ENCODE results near the gene DGCR2.

DGCR2 gene

DNA sequence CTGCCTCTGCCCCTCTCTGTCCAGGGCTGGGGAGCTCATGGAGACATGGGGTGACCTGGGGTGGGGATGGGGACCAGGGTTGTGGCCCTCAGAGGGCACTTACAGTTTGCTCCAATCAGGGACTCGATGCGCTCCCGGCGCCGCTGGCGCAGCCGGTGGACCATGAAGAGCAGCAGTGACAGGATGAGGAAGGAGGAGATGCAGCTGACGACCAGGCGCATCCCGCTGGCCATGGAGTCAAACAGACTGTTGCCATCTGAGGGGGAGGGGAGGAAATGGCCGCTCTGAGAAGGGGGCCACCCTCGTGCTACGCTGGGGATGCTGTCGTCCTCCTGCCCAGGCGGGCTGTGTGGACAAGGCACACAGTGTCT lies 80.5 kb downstream of the DGCR2 start:
- no peak overlapping the region for H3K27ac ChIP-seq (replicated peaks)

DNA sequence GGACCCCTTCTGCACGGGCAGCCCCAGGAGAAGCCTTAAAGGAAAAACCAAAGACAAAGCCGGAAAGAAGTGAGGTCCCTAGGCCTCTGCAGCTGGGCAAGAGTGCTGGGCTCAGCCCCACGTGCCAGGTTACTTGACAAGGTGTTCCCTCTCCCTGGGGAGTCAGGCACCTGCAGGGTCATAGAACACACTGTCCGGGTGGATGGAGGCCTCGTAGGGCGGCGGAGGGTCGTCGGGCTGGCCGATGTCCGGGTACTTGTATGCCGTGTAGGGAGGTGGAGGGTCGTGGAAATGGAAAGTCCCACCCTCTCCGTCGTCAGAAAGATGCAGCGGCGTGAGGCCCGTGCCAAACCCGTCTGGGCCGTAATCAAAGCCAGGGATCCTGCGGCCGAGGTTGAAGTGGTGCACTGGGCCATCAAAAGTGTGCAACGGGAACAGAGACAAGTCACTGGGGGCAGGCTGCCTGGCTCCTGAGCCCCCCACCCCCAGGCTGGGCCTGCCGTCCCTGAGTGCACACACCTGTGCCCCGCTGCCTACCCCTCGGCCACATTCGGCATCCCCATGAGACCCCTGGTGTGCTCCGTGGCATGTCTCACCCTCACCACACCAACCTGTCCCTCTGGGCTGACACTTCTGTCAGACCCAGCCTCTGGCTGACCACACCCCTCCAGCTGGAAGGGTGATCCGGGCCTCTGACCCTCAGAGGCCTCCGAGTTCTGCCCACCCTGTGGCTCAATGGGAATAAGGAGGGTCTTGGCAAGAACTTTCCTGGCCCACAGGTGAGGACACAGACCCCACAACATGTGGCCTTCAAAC lies 81.1 kb downstream of the DGCR2 start:
- no peak overlapping the region for H3K27ac ChIP-seq (replicated peaks)
- no peak overlapping the region for H3K4me3 ChIP-seq (replicated peaks; ENCODE audit: insufficient read depth, low read length)
- no peaks in the 10 kb centered on the region for H3K27me3 ChIP-seq (ENCODE audit: insufficient read depth, poor library complexity, severe bottlenecking)
- no peak for DNase-seq (ENCODE audit: low read depth in 1 of 2, low spot score in 1 of 2)
- TF ChIP-seq GABPA (IDR thresholded peaks at IDR 0.05; ENCODE audit: low read depth) (no peak), POLR2AphosphoS5 (IDR thresholded peaks at IDR 0.05; ENCODE audit: low read depth) (no peak)

More for the DNA sequence above, 80.5 kb downstream of the DGCR2 start:
- Histone ChIP-seq H3K4me3 (replicated peaks; ENCODE audit: insufficient read depth, low read length) (no peak overlapping the region), H3K27me3 (ENCODE audit: insufficient read depth, poor library complexity, severe bottlenecking) (no peaks in the 10 kb centered on the region)
- no peak for DNase-seq (ENCODE audit: low read depth in 1 of 2, low spot score in 1 of 2)
- TF ChIP-seq, protein P1, sequence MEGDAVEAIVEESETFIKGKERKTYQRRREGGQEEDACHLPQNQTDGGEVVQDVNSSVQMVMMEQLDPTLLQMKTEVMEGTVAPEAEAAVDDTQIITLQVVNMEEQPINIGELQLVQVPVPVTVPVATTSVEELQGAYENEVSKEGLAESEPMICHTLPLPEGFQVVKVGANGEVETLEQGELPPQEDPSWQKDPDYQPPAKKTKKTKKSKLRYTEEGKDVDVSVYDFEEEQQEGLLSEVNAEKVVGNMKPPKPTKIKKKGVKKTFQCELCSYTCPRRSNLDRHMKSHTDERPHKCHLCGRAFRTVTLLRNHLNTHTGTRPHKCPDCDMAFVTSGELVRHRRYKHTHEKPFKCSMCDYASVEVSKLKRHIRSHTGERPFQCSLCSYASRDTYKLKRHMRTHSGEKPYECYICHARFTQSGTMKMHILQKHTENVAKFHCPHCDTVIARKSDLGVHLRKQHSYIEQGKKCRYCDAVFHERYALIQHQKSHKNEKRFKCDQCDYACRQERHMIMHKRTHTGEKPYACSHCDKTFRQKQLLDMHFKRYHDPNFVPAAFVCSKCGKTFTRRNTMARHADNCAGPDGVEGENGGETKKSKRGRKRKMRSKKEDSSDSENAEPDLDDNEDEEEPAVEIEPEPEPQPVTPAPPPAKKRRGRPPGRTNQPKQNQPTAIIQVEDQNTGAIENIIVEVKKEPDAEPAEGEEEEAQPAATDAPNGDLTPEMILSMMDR (IDR thresholded peaks at IDR 0.05; ENCODE audit: insufficient read depth, low read length) = no peak
- TF ChIP-seq, protein P2, sequence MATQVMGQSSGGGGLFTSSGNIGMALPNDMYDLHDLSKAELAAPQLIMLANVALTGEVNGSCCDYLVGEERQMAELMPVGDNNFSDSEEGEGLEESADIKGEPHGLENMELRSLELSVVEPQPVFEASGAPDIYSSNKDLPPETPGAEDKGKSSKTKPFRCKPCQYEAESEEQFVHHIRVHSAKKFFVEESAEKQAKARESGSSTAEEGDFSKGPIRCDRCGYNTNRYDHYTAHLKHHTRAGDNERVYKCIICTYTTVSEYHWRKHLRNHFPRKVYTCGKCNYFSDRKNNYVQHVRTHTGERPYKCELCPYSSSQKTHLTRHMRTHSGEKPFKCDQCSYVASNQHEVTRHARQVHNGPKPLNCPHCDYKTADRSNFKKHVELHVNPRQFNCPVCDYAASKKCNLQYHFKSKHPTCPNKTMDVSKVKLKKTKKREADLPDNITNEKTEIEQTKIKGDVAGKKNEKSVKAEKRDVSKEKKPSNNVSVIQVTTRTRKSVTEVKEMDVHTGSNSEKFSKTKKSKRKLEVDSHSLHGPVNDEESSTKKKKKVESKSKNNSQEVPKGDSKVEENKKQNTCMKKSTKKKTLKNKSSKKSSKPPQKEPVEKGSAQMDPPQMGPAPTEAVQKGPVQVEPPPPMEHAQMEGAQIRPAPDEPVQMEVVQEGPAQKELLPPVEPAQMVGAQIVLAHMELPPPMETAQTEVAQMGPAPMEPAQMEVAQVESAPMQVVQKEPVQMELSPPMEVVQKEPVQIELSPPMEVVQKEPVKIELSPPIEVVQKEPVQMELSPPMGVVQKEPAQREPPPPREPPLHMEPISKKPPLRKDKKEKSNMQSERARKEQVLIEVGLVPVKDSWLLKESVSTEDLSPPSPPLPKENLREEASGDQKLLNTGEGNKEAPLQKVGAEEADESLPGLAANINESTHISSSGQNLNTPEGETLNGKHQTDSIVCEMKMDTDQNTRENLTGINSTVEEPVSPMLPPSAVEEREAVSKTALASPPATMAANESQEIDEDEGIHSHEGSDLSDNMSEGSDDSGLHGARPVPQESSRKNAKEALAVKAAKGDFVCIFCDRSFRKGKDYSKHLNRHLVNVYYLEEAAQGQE (IDR thresholded peaks at IDR 0.05; ENCODE audit: insufficient replicate concordance, low read depth) = no peak
- no peak for TF ChIP-seq POLR2AphosphoS5 (IDR thresholded peaks at IDR 0.05; ENCODE audit: low read depth)
- no peak for TF ChIP-seq SPI1 (IDR thresholded peaks at IDR 0.05; ENCODE audit: borderline replicate concordance, low read depth)
- TF ChIP-seq GABPA (IDR thresholded peaks at IDR 0.05; ENCODE audit: low read depth) = no peak

DNA sequence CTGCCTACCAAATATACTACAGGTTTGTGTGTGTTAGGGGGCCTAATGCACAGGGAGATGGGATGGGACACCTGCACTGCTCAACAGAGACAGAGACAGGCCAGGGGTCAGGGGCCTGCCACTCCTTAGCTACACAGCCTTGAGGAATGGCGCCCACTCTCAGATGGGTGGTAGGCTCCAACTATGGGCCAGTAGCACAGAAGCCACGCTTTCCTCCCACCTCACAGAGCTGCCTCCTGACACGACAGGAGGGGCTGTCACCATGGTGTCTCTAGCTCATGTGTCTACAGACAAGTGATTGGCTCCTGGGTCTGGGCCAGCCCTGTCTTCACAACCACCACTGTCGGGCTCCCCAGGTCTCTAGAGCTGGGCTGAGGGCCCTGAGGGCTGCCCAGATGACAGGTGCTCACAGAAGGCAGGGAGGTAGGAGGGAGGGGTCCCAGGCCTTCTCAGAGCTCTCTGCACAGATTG lies 81.8 kb downstream of the DGCR2 start:
- H3K27me3 ChIP-seq (ENCODE audit: insufficient read depth, poor library complexity, severe bottlenecking) = no peaks in the 10 kb centered on the region
- DNase-seq (ENCODE audit: low read depth in 1 of 2, low spot score in 1 of 2) = no peak
- TF ChIP-seq POLR2AphosphoS5 (IDR thresholded peaks at IDR 0.05; ENCODE audit: low read depth) = no peak; the same call in 1 of the 2 replicates
- TF ChIP-seq, protein P2 (IDR thresholded peaks at IDR 0.05; ENCODE audit: insufficient replicate concordance, low read depth) = no peak
- TF ChIP-seq GABPA (IDR thresholded peaks at IDR 0.05; ENCODE audit: low read depth) = no peak
- no peak for TF ChIP-seq SPI1 (IDR thresholded peaks at IDR 0.05; ENCODE audit: borderline replicate concordance, low read depth)
- TF ChIP-seq, protein P1 (IDR thresholded peaks at IDR 0.05; ENCODE audit: insufficient read depth, low read length) = no peak
- no peak overlapping the region for H3K27ac ChIP-seq (replicated peaks)
- no peak overlapping the region for H3K4me3 ChIP-seq (replicated peaks; ENCODE audit: insufficient read depth, low read length)

DNA sequence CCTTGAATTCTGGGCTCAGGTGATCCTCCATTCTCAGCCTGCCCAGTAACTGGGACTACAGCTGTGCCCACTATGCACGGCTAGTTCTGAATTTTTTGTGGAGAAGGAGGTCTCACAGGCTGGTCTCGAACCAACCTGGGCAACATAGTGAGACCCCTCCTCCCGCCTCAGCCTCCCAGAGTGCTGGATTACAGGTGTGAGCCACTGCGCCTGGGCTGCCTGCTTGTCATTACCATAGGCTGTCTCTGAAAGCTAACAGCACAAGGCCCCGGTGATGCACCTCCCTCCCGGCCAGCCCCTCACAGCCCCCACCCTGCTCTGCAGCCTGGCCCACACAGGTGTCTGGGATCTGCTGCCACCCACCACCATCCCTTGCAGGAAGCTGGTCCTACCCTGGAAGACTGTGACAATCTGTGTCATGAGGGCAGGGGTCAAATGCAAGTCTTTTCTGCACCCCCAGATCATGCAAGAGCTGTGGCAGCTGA lies 82.4 kb downstream of the DGCR2 start:
- no peak overlapping the region for H3K4me3 ChIP-seq (replicated peaks; ENCODE audit: insufficient read depth, low read length)
- no peaks in the 10 kb centered on the region for H3K27me3 ChIP-seq (ENCODE audit: insufficient read depth, poor library complexity, severe bottlenecking)
- H3K27ac ChIP-seq (replicated peaks) = no peak overlapping the region
- TF ChIP-seq, protein P1 (IDR thresholded peaks at IDR 0.05; ENCODE audit: insufficient read depth, low read length) = no peak
- TF ChIP-seq POLR2AphosphoS5 (IDR thresholded peaks at IDR 0.05; ENCODE audit: low read depth) (no peak), SPI1 (IDR thresholded peaks at IDR 0.05; ENCODE audit: borderline replicate concordance, low read depth) (no peak), GABPA (IDR thresholded peaks at IDR 0.05; ENCODE audit: low read depth) (no peak)
- TF ChIP-seq, protein P2 (IDR thresholded peaks at IDR 0.05; ENCODE audit: insufficient replicate concordance, low read depth) = no peak
- DNase-seq (ENCODE audit: low read depth in 1 of 2, low spot score in 1 of 2) = no peak

All from HL-60 (cell line).